GM21515 (cell line): Measurements from ENCODE around the gene RDH11.
A peak's percentile ranks its signal among the peaks of the same experiment; 100 is the strongest.
"Not testable (repeated sequence)": the region's sequence is repeated elsewhere in the genome, so short reads cannot be mapped to it uniquely, and the experiment has no call there.

Source experiments
- ATAC-seq: cut with Tn5 transposase; IDR thresholded peaks from one replicate; pipeline ENCODE4 v1.9.1; 2021; ENCODE audit not compliant: unreplicated experiment

The RDH11 gene

DNA sequence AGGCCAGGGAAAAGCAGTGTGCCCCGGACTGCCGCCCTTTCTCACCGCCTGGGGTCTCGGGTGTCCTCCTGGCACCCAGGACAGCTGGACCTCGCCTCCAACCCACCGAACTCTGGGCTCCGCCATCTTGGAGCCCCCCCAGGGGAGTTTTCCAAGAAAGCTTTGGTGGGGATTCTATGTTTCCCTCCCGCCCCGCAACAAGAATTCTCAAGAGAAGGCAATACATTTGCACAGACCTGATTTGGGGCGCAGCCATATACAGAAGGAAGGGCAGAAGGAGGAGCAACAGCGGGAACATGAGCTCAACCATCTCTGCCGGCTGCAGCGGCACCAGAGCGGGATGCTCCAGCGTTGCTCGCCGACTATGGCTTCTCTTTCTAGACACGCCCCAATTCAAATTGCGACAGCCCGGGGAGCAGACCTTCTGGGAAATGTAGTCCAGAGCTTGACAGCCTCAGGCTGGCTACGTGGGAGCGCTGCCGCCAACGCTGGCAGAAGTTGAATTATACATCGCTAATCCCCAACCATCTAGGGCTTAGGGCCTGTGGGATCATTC, at the start of gene RDH11:
Gene RDH11, minus strand, starts transcription at position 371 of the 556 bp plus-strand sequence. Its CDS starts 61 bp downstream, at position 310.
- ATAC-seq = peak; percentile 87

DNA sequence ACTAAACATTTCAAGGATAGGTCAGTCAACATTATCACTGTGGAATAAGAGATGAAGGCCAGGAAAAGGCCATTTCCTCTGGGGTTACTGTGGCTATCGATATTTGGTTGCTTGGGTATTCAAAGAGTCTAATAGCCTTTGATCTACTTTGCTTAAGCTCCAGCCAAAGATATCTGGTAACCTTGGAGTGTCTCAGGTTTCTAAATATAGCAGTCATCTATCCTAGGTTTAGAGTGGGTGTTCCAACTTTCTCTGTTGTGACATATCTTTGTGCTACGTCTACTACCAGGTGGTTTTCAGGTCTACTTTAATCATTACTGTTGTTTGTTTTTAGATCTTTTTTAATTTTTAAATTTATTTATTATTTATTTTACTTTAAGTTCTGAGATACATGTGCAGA, 48.5 kb upstream of the RDH11 start:
- no peak for ATAC-seq

DNA sequence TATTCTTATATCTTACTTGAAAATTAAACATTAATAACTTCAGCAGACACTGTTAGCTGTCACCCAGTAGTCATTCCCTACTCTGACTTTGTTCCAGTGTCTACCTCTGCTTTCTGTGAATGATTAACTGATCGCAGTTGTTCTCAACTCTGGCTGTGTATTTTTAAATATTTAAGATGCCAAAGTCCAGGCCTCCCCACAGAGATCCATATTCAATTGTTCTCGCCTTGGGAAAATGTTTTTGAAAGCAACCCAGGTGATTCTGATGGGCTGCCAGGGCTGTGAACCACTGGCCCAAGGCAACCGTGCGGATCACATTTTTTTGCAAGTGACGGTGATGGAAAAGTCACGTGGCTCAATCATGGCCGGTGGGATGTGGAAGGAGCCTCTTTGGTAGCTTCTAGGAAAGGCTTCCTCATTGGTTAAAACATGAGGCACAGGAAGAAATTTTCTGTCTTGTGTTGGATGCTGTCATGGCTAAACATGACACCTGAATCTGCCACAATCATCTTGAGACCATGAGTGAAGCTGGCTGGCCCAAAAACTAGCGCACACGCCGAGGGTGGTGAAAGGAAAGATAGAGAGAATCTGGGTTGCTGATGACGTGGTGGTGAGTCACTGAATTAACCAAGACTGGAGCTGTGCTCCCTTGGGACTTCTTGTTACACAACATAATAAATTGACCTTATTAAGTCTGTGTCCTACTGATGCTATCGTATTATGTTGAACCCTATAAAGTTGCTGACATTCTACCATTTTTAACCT, 43.4 kb upstream of the RDH11 start:
- no peak for ATAC-seq

DNA sequence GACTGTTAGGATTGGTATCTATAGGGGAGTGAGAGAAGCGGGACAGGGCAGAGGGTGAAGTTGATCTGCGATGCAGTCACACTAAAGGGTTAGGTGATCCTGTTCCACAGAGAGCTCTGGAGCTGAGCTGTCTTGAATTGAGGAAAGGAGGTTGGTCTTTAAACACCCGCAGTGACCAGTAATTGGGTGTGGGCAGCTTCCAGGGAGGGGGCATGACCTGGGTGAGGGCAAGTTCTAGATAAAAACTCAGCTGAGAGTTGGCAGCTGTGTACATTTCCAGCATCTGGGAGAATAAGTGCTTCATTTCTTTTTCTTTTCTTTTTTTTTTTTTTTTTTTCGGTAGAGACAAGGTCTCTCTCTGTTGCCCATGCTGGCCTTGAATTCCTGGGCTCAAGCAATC, 41.2 kb upstream of the RDH11 start:
- no peak for ATAC-seq

- no peak for ATAC-seq
Observed at GRCh38 chr14:67735336-67736147, 40.0 kb upstream of the RDH11 start.

DNA sequence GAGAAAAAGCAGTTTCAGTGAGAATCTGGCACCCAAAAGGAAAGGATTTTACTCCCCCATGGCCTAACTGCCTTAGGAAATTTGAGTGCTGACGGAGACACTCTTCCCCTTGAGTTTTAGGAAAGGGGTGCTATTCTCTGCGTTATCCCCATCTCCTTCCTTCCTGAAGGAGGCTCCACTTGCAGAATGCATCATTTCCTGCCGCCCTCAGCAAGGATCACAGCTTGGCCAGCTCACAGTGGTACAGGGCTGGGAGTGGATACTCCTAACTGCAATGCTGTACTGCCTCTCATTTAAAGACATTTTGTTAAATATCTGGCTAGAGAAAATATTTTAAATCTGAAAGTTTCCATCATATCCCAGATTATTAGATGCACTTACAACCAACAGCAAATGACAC, 39.1 kb upstream of the RDH11 start:
- ATAC-seq = no peak

- ATAC-seq = no peak
Observed at GRCh38 chr14:67733616-67734015, 38.1 kb upstream of the RDH11 start.

DNA sequence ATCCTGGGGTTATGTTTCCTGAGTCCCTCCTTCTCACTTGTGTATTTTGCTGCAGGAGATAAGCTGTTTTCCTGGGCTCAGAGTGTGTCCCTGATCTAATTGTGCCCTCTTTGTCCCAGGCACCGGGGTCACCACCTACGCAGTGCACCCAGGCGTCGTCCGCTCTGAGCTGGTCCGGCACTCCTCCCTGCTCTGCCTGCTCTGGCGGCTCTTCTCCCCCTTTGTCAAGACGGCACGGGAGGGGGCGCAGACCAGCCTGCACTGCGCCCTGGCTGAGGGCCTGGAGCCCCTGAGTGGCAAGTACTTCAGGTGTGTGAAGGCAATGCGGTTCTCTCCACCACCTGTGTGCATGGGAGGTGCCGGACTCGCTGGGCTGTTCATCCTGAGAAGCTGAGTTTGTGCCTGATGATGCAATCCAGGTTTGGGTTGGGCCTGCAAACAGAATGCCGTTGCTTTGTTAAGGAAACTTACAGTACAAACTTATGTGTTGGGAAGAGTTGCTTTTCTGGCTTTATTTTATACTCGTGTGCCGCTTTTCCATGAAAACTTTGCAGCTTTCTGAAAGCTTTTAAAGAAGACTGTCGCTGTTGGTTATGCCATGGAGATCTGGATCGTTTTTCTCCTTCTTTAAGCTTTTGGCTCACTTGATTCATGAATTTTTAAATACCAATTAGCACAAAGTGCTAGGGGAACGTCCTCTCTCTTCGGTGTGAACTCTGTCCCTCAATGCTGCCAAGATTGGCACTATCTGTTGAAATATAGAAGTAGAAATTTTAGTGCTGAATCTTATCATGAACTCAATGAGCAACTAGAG, 33.7 kb upstream of the RDH11 start:
- no peak for ATAC-seq

DNA sequence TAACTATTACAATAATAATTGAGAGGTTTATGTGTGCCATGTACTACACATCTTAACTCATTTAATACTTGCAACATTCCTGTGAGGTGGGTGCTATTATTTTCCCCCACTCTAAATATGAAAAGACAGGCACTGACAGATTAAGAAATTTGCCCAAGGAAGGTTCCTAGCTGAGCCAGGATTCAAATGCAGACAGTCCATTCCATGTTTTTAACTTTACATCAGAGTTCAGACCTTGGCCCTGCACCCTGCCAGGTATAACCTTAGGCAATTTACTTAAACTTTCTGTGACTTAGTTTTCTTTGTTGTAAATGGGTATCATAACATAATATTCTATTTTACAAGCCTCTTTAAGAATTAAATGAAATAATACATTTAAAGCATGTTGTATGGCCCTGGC, 32.7 kb upstream of the RDH11 start:
- ATAC-seq = no peak

- no peak for ATAC-seq
Observed at GRCh38 chr14:67727361-67727760, 31.8 kb upstream of the RDH11 start.

DNA sequence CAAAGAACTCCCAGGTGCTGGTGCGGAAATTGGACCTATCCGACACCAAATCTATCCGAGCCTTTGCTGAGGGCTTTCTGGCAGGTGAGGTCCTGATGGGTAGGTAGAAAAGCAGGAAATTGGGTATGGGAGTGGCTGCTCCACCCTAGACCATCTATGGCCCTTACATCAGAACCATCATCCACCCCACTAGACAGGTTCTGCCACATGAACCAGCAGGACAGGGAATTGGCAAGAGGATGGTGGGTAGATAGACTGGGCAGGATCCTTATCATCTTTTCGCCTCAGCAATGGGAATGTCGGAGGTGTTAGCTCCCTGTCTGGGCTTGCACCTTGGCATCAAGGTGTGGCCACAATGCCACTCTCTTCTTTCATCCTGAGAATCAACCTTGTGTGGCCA, 29.6 kb upstream of the RDH11 start:
- ATAC-seq = no peak

DNA sequence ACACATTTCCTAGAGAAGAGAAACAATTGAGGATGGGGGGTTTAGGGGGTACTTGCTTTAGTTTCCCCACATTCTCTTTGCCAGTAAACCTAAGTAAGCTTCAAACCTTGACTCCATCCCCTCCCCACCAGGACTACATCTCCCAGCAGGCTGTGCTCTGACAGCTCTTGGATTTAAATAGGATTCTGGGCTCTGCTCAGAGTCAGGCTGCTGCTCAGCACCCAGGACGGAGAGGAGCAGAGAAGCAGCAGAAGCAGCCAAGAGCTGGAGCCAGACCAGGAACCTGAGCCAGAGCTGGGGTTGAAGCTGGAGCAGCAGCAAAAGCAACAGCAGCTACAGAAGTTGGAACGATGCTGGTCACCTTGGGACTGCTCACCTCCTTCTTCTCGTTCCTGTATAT, 26.7 kb upstream of the RDH11 start:
- ATAC-seq = no peak

GRCh38 chr14:67721875-67722274, 26.3 kb upstream of the RDH11 start:
- ATAC-seq = no peak

DNA sequence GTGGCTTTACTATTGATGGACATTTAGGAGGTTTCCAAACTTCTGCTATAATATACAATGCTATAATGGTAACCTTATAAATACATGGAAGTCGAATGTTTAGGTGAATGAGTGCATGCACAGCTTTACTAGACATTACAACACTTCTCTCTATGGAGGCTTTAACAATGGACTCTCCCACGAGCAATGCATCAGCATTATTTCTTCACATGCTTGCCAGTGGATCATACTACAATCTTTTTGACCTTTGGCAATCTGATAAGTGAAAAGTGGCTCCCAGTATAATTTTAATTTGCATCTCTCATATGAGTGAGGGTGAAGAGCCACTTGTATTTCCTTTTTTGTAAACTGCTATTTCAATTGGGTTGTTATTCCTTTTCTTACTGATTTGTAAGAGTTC, 24.3 kb upstream of the RDH11 start:
- no peak for ATAC-seq

DNA sequence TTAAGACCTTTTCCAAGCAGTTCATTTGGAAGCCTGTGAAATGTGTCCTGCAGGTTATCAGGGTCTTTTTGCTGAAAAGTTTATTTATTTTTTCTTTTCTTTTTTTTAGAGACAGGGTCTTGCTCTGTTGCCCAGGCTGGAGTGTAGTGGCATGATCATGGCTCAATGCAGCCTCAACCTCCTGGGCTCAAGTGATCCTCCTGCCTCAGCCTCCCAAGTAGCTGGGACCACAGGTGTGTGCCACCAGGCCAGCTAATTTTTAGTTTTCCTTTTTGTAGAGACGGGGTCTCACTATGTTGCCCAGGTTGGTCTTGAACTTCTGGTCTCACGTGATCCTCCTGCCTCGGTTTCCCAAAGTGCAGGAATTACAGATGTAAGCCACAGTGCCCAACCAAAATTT, 23.8 kb upstream of the RDH11 start:
- not testable (repeated sequence) for ATAC-seq

- no peak for ATAC-seq
Observed at GRCh38 chr14:67718265-67718664, 22.7 kb upstream of the RDH11 start.

- no peak for ATAC-seq
Observed at GRCh38 chr14:67717048-67717447, 21.5 kb upstream of the RDH11 start.

DNA sequence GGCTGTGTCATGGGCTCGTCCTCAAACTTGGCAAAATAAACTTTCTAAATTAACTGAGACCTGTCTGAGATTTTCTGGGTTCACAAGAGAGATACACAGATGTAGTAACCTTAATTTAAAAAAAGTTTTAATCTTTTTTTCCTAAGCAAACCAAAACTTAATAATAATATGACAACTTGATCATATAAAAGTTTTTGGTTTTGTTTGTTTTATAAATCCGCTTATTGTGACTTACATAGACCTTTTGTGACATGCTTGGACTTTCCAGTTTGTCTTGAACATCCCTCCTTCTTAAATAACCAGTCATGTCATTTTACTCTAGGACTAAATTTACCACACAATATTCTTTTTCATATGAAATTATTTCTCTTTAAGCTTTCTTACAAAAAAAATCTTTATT, 14.6 kb upstream of the RDH11 start:
- no peak for ATAC-seq

GRCh38 chr14:67709796-67710195, 14.2 kb upstream of the RDH11 start:
- not testable (repeated sequence) for ATAC-seq

- not testable (repeated sequence) for ATAC-seq
Observed at GRCh38 chr14:67709346-67709745, 13.8 kb upstream of the RDH11 start.

DNA sequence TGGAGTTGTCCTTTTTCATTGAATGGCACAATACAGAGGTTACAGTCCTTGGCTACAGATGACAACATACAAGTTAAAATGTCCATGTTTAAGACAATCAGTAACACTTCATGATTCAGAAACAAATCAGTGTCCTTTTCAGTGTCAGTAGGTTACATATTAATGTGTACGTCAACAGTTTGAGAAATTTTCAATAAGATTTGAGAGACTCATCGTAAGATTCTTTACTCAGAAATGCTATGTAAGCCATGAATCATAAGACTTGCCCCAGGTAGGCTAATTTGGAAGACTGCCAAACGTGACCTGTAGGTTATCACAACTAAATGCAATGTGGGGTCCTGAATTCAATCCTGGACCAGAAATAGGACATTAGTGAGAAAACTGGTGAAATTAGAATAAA, 9.6 kb upstream of the RDH11 start:
- ATAC-seq = no peak
